Gastroesophageal sphincter (tissue), 4 donors: ENCODE measurements around the gene ITPKB. TPM values are rescaled to one million over a fixed set of nuclear protein-coding genes. Genes with fewer than 3 reads are reported as not detected.
"Not testable (repeated sequence)": the region's sequence is repeated elsewhere in the genome, so short reads cannot be mapped to it uniquely, and the experiment has no call there.

Experiments used
- ATAC-seq: fragments of 150-250 bp; one replicate; pipeline ENCODE4 v1.9.1; 2016; ENCODE audit warnings: mild to moderate bottlenecking, moderate library complexity
- H3K27ac ChIP-seq, 4 donors: fragments of 200-600 bp; sonication (generic) in 3 of 4; 1 replicate in 3 of 4; 2 replicates in 1 of 4; pipeline ENCODE4 v1.5.1; 2016 to 2019
- H3K27me3 ChIP-seq: fragments of 200-600 bp; sonication (generic); one replicate; pipeline ENCODE4 v1.5.1; 2019
- H3K36me3 ChIP-seq, 2 donors: fragments of 200-600 bp; sonication (generic); one replicate each; pipeline ENCODE4 v1.5.1; 2019; ENCODE audit warnings: control low read depth in 1 of 2
- H3K4me1 ChIP-seq, 3 donors: fragments of 200-600 bp; sonication (generic); 1 replicate in 2 of 3; 2 replicates in 1 of 3; pipeline ENCODE4 v1.5.1; 2016 to 2019; ENCODE audit warnings: control low read depth in 2 of 3
- H3K4me3 ChIP-seq, 2 donors: fragments of 200-600 bp; sonication (generic); one replicate each; pipeline ENCODE4 v1.5.1; 2019; ENCODE audit warnings: mild to moderate bottlenecking in 1 of 2, moderate library complexity in 1 of 2
- H3K9me3 ChIP-seq, 3 donors: fragments of 200-600 bp; sonication (generic); one replicate each; pipeline ENCODE4 v1.5.1; 2017 to 2019; ENCODE audit warnings: control low read depth in 2 of 3
- CTCF ChIP-seq, 4 experiments: fragments of 200-600 bp in 2 of 4; fragments of 450-650 bp in 2 of 4; sonication (generic) in 1 of 4; IDR thresholded peaks; one replicate each; pipeline ENCODE4 v1.5.1; 2017 to 2019; ENCODE audit warnings: antibody characterized with exemption in 4 of 4, mild to moderate bottlenecking in 2 of 4, moderate library complexity in 2 of 4
- EP300 ChIP-seq: sonication (generic); formaldehyde crosslinking; IDR thresholded peaks from one replicate; pipeline ENCODE4 v1.6.1; 2017; ENCODE audit warnings: antibody characterized with exemption, mild to moderate bottlenecking
- POLR2A ChIP-seq, 2 donors: fragments of 450-650 bp; IDR thresholded peaks; one replicate each; pipeline ENCODE4 v1.6.1; 2017; ENCODE audit warnings: antibody characterized with exemption in 2 of 2, mild to moderate bottlenecking in 2 of 2, moderate library complexity in 1 of 2
- POLR2AphosphoS5 ChIP-seq: sonication (generic); formaldehyde crosslinking; IDR thresholded peaks from one replicate; pipeline ENCODE4 v1.6.1; 2017; ENCODE audit warnings: antibody characterized with exemption
- WGBS, 2 donors: methylation state at CpG; one replicate each; pipeline ENCODE4 v1.1.5; 2018; ENCODE audit warnings: low coverage in 1 of 2; 5-methylcytosine and 5-hydroxymethylcytosine counted together
- total RNA-seq, 4 donors: library from RNA; depleted of rRNA; stranded (reverse); fragments of >200 nt; gene quantifications; one replicate each; pipeline ENCODE4 v1.1.0, GENCODE V29; 2016

ITPKB gene
- total RNA-seq, 4 donors from 2014 or later, result 75.0 to 184 (median 94.2) TPM

DNA sequence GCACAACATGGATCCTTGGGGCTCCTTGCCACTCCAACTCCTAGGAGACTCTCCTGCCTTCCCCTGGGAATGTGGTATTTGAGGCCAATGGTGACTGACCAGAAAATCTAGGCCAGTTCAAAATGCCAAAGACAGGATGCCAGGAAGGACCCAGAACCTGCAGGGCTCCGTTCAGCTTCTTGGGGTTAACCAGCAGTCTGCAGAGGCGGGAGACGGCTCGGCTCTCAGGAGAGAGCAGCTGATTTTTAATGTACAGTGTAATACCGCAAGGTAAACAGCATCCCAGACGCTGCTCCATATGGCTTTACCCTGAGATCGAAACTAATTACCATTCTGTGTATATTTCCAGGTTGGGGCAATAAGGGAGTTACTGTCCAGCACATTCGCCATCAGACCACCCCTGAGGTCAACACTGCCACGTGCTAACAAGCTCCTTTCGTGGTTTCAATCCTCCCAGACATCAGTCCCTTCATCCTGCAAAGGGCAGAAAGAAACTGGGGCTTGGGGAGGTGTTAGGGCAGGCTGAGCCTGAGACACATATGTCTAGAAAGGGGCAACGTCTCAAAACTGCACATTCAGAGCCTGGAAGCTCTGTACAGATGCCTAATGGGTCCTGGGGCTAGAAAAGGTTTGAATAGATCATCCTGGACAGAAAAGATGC, 16.7 kb downstream of the ITPKB start:
- TF ChIP-seq CTCF (IDR thresholded peaks at IDR 0.05) (no peak), EP300 (no peak), POLR2A (IDR thresholded peaks at IDR 0.05) (no peak), POLR2AphosphoS5 (no peak)
- H3K36me3 ChIP-seq, result no peaks in the 10 kb centered on the region
- H3K27me3 ChIP-seq, result no peaks in the 10 kb centered on the region
- H3K4me1 ChIP-seq, result peaks cover 16 to 100% (median 53%) of the 10 kb centered on the region in 3 donors
- H3K27ac ChIP-seq, result peak overlapping the region; percentile 7 to 100 (median 92)
- no peak for ATAC-seq
- no peaks in the 10 kb centered on the region for H3K9me3 ChIP-seq
- WGBS, 2 donors, result 60 to 73% methylated on average over 2 to 5 of the region's 11 CpGs
- H3K4me3 ChIP-seq, result no peak overlapping the region

GRCh38 chr1:226720574-226720973, 18.5 kb downstream of the ITPKB start:
- peak overlapping the region in 3 of 4 donors; percentile 52 to 77 (median 74) for H3K27ac ChIP-seq
- WGBS, 2 donors, result 87 to 90% methylated on average over 4 to 13 of the region's 13 CpGs
- H3K27me3 ChIP-seq, H3K9me3 ChIP-seq, H3K4me3 ChIP-seq, ATAC-seq, H3K36me3 ChIP-seq: not testable (repeated sequence)
- H3K4me1 ChIP-seq, result peaks cover 16 to 100% (median 46%) of the 10 kb centered on the region in 3 donors

DNA sequence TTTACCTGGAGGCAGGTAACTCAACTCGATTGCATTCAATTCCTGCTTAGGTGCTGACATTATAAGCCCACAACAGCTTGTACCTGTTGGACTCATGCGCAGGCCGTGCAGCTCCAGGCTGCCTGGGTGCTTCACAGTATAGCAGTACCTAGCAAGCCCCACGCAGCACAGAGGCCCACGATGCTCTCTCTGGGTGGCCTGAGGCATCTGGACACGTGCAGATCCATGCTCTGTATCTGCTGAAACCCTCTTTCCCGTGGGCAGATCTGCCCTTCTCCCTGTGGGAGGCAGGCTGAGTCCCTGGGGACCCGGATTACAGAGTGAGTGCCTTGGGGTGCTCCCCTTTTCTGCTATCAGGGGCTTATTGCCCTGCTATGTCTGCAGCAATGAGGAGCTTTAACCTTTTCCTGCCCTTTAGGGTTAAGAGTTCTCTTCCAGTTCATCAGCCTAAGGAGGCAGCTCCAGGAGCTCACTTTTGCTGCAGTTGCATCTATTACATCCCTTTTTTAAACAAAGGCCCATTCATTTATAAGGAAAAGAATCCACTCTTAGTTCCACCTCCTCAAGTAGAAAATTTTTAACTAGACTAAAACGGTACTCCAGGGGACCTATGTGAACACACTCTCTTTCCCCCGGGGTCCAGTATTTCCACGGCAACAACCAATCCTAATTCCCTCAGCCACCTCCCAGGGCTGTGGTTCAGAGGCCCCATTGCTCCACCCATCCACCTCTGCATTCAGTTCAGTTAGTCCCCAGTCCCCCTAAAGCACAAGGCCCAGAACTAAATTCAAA, 19.3 kb downstream of the ITPKB start:
- WGBS, 2 donors, result 12 to 40% methylated on average over 4 to 8 of the region's 11 CpGs
- Histone ChIP-seq H3K4me3 (no peak overlapping the region), H3K27me3 (no peaks in the 10 kb centered on the region), H3K9me3 (no peaks in the 10 kb centered on the region), H3K4me1 (peaks cover 8 to 99% (median 38%) of the 10 kb centered on the region in 3 donors), H3K36me3 (no peaks in the 10 kb centered on the region), H3K27ac (peak overlapping the region in 3 of 4 donors; percentile 52 to 77 (median 74))
- TF ChIP-seq EP300 (no peak), CTCF (IDR thresholded peaks at IDR 0.05) (no peak), POLR2AphosphoS5 (no peak), POLR2A (IDR thresholded peaks at IDR 0.05) (no peak)
- no peak for ATAC-seq

GRCh38 chr1:226717256-226717909, 21.7 kb downstream of the ITPKB start:
- Histone ChIP-seq H3K4me3 (no peak overlapping the region), H3K4me1 (peaks cover 0 to 99% (median 22%) of the 10 kb centered on the region in 3 donors), H3K27me3 (no peaks in the 10 kb centered on the region), H3K9me3 (no peaks in the 10 kb centered on the region), H3K27ac (peak overlapping the region in 3 of 4 donors; percentile 52 to 74 (median 72)), H3K36me3 (peaks cover 0 to 4% of the 10 kb centered on the region in 2 donors)
- TF ChIP-seq POLR2A (IDR thresholded peaks at IDR 0.05), result no peak
- no peak for TF ChIP-seq EP300
- TF ChIP-seq CTCF (IDR thresholded peaks at IDR 0.05), result no peak
- no peak for TF ChIP-seq POLR2AphosphoS5
- WGBS, 2 donors, result 50 to 51% methylated on average over 2 to 8 of the region's 11 CpGs
- peak; percentile 46 for ATAC-seq

- WGBS, 2 donors, result 25 to 53% methylated on average over 3 of the region's 3 CpGs
- no peak for ATAC-seq
- H3K4me3 ChIP-seq, result no peak overlapping the region
- no peaks in the 10 kb centered on the region for H3K9me3 ChIP-seq
- no peaks in the 10 kb centered on the region for H3K27me3 ChIP-seq
- peaks cover 0 to 99% (median 19%) of the 10 kb centered on the region in 3 donors for H3K4me1 ChIP-seq
- H3K27ac ChIP-seq, result peak overlapping the region in 3 of 4 donors; percentile 52 to 74 (median 72)
- no peak for TF ChIP-seq POLR2A (IDR thresholded peaks at IDR 0.05)
- no peak for TF ChIP-seq EP300
- no peak for TF ChIP-seq CTCF (IDR thresholded peaks at IDR 0.05)
- no peak for TF ChIP-seq POLR2AphosphoS5
- H3K36me3 ChIP-seq, result peaks cover 0 to 4% of the 10 kb centered on the region in 2 donors
Measured at GRCh38 chr1:226716577-226716976, 22.5 kb downstream of the ITPKB start.
